A549 (cell line): Measurements from ENCODE around the gene VPS35L.

Experiments
- CHD2 ChIP-seq: fragments of 150-350 bp; IDR thresholded peaks from 2 replicates; pipeline ENCODE4 v1.6.1; 2014; ENCODE audit warnings: low read length; ENCODE audit not compliant: partially characterized antibody
- CHD4 ChIP-seq: fragments of 200-600 bp; sonication (generic); IDR thresholded peaks from 2 replicates; pipeline ENCODE4 v1.6.1; 2016; ENCODE audit warnings: antibody characterized with exemption, mild to moderate bottlenecking, borderline replicate concordance
- ESRRA ChIP-seq: fragments of 150-350 bp; IDR thresholded peaks from 2 replicates; pipeline ENCODE4 v1.6.1; 2014; ENCODE audit warnings: mild to moderate bottlenecking, low read length, borderline replicate concordance
- JUN ChIP-seq, 2 experiments: fragments of >200 bp; sonication (Bioruptor Twin); formaldehyde crosslinking; IDR thresholded peaks; 2 replicates in 1 of 2; 3 replicates in 1 of 2; pipeline ENCODE4 v1.6.1; 2016 to 2017
- POLR2A ChIP-seq: IDR thresholded peaks from 2 replicates; pipeline ENCODE4 v1.6.1; 2012; ENCODE audit warnings: mild to moderate bottlenecking, low read length
- RAD21 ChIP-seq, 2 experiments: fragments of >200 bp in 1 of 2; sonication (Bioruptor Twin) in 1 of 2; formaldehyde crosslinking in 1 of 2; IDR thresholded peaks in 1 of 2; conservative IDR thresholded peaks in 1 of 2; 2 replicates in 1 of 2; 3 replicates in 1 of 2; pipeline ENCODE4 v1.6.1; 2012 to 2018; ENCODE audit warnings: inconsistent platforms in 1 of 2
- ZC3H11A ChIP-seq: fragments of 450-650 bp; IDR thresholded peaks from 2 replicates; pipeline ENCODE4 v1.6.1; 2014; ENCODE audit warnings: antibody characterized with exemption, mild to moderate bottlenecking
- TF ChIP-seq, protein P1 (sequence below): fragments of >200 bp; sonication (Bioruptor Twin); formaldehyde crosslinking; IDR thresholded peaks from 3 replicates; pipeline ENCODE4 v1.5.1; 2016
- TF ChIP-seq, protein P2 (sequence below): fragments of >200 bp; sonication (Bioruptor Twin); formaldehyde crosslinking; IDR thresholded peaks from 3 replicates; pipeline ENCODE4 v1.6.1; 2016
- TF ChIP-seq, protein P3 (sequence below): IDR thresholded peaks from 2 replicates; pipeline ENCODE4 v1.6.1; 2012

DNA sequence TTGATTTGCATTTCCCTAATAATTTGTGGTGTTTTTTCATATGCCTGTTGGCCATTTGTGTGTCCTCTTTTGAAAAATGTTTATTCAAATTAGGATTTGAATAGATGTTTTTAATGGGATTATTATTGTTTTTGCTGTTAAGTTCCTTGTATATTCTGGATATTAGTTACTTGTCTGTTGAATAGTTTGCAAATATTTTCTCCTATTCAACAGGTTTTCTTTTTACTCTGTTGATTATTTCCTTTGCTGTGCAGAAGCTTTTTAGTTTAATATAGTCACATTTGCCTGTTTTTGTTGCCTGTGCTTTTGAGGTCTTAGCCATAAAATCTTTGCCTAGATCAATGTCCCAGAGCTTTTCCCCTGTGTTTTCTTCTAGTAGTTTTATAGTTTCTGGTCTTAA lies 43.2 kb upstream of the VPS35L start:
- TF ChIP-seq, protein P1, sequence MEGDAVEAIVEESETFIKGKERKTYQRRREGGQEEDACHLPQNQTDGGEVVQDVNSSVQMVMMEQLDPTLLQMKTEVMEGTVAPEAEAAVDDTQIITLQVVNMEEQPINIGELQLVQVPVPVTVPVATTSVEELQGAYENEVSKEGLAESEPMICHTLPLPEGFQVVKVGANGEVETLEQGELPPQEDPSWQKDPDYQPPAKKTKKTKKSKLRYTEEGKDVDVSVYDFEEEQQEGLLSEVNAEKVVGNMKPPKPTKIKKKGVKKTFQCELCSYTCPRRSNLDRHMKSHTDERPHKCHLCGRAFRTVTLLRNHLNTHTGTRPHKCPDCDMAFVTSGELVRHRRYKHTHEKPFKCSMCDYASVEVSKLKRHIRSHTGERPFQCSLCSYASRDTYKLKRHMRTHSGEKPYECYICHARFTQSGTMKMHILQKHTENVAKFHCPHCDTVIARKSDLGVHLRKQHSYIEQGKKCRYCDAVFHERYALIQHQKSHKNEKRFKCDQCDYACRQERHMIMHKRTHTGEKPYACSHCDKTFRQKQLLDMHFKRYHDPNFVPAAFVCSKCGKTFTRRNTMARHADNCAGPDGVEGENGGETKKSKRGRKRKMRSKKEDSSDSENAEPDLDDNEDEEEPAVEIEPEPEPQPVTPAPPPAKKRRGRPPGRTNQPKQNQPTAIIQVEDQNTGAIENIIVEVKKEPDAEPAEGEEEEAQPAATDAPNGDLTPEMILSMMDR: no peak
- TF ChIP-seq, protein P2, sequence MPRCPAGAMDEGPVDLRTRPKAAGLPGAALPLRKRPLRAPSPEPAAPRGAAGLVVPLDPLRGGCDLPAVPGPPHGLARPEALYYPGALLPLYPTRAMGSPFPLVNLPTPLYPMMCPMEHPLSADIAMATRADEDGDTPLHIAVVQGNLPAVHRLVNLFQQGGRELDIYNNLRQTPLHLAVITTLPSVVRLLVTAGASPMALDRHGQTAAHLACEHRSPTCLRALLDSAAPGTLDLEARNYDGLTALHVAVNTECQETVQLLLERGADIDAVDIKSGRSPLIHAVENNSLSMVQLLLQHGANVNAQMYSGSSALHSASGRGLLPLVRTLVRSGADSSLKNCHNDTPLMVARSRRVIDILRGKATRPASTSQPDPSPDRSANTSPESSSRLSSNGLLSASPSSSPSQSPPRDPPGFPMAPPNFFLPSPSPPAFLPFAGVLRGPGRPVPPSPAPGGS: no peak
- TF ChIP-seq CHD4: no peak
- TF ChIP-seq ZC3H11A: no peak
- TF ChIP-seq ESRRA: no peak
- no peak for TF ChIP-seq JUN (IDR thresholded peaks at IDR 0.05)
- TF ChIP-seq POLR2A: no peak
- TF ChIP-seq RAD21 (conservative IDR thresholded peaks at IDR 0.05 in 1 of 2, IDR thresholded peaks at IDR 0.05 in 1 of 2): no peak
- TF ChIP-seq, protein P3, sequence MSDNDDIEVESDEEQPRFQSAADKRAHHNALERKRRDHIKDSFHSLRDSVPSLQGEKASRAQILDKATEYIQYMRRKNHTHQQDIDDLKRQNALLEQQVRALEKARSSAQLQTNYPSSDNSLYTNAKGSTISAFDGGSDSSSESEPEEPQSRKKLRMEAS: no peak
- TF ChIP-seq CHD2: no peak
